Testis (tissue), 3 donors: Measurements from ENCODE around the gene DCXR. TPM values are rescaled to one million over a fixed set of nuclear protein-coding genes. Genes with fewer than 3 reads are reported as not detected.

Experiments
- DNase-seq: peaks from one replicate; pipeline ENCODE4 v3.0.0-alpha.2; 2019
- H3K27ac ChIP-seq, 2 donors: fragments of 200-600 bp; sonication (generic); one replicate each; pipeline ENCODE4 v1.5.1; 2019
- H3K27me3 ChIP-seq: fragments of 200-600 bp; sonication (generic); one replicate; pipeline ENCODE4 v1.5.1; 2019
- H3K36me3 ChIP-seq: fragments of 200-600 bp; sonication (generic); one replicate; pipeline ENCODE4 v1.5.1; 2017; ENCODE audit warnings: low read depth; ENCODE audit errors: missing control alignments
- H3K4me1 ChIP-seq: fragments of 200-600 bp; sonication (generic); one replicate; pipeline ENCODE4 v1.5.1; 2019
- H3K4me3 ChIP-seq, 2 donors: fragments of 200-600 bp; sonication (generic); one replicate each; pipeline ENCODE4 v1.5.1; 2017 to 2019
- H3K9me3 ChIP-seq: fragments of 200-600 bp; sonication (generic); one replicate; pipeline ENCODE4 v1.5.1; 2017
- POLR2A ChIP-seq: fragments of 450-650 bp; IDR thresholded peaks from one replicate; pipeline ENCODE4 v1.6.1; 2017; ENCODE audit warnings: antibody characterized with exemption, mild to moderate bottlenecking, moderate library complexity
- WGBS, 2 donors: methylation state at CpG; one replicate each; pipeline ENCODE4 v1.1.5; 2018; 5-methylcytosine and 5-hydroxymethylcytosine counted together
- intact Hi-C: fragments of 100-400 bp; cut with DNase I; formaldehyde crosslinking; loops from one replicate; pipeline ENCODE4 v1.15.1; 2023; ENCODE audit warnings: low total_unique reads
- polyA plus RNA-seq: library from polyadenylated mRNA; stranded (reverse); fragments of 350-450 nt; fragmentation: Illumina TruSeq; extraction: RNeasy Lipid Tissue Mini Kit (QIAGEN cat#74804); gene quantifications from one replicate; pipeline ENCODE4 v1.2.3, GENCODE V29; 2014; ENCODE audit warnings: low read depth, low replicate concordance; ENCODE audit not compliant: insufficient read depth
- total RNA-seq, 2 donors: library from RNA; depleted of rRNA; stranded (reverse); fragments of >200 nt; gene quantifications; one replicate each; pipeline ENCODE4 v1.2.3, GENCODE V29; 2016
- TF ChIP-seq, protein P1 (sequence below), 3 experiments: fragments of 450-650 bp in 2 of 3; fragments of 200-600 bp in 1 of 3; sonication (generic) in 1 of 3; IDR thresholded peaks; one replicate each; pipeline ENCODE4 v1.5.1; 2016 to 2019; ENCODE audit warnings: antibody characterized with exemption in 3 of 3, mild to moderate bottlenecking in 2 of 3, moderate library complexity in 1 of 3

The DCXR gene
- total and polyA plus RNA-seq, 3 donors from 2014 or later: 109 to 188 (median 134) TPM

DNA sequence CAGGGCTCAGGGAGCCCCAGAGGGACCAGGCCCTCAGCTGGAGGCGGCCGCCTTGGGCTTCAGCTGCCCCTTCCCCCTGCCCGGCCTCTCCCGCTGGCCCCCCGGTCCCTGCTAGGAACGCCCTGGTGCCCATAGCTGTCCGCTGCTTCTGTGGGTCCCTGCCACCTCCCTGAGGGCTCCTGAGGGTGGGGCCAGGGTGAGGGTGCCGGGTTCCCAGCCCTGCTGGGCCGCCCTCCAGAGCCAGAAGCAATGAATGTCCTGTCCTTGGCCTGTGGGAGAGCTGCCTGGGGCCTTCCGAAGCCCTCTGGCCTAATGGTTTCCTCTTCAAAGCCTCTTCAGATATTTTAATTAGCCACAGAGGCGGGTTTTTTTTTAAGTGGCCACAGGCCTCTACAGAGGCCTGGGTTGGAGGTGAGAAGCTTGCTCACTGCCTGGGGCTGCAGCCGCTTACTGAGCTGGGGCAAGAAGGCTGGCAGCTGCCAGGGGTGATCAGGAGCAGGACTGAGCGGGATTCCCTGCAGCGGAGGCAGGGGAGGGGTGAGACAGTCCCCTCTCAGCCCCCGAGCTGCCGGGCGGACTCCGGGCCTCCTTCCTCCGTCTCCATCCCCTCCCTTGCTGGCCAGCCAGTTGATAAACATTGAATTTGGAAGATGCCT is 24.7 kb downstream of the DCXR start:
- TF ChIP-seq POLR2A: no peak
- TF ChIP-seq, protein P1, sequence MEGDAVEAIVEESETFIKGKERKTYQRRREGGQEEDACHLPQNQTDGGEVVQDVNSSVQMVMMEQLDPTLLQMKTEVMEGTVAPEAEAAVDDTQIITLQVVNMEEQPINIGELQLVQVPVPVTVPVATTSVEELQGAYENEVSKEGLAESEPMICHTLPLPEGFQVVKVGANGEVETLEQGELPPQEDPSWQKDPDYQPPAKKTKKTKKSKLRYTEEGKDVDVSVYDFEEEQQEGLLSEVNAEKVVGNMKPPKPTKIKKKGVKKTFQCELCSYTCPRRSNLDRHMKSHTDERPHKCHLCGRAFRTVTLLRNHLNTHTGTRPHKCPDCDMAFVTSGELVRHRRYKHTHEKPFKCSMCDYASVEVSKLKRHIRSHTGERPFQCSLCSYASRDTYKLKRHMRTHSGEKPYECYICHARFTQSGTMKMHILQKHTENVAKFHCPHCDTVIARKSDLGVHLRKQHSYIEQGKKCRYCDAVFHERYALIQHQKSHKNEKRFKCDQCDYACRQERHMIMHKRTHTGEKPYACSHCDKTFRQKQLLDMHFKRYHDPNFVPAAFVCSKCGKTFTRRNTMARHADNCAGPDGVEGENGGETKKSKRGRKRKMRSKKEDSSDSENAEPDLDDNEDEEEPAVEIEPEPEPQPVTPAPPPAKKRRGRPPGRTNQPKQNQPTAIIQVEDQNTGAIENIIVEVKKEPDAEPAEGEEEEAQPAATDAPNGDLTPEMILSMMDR (IDR thresholded peaks at IDR 0.05): no peak
- peaks cover 6% of the 10 kb centered on the region for H3K4me1 ChIP-seq
- H3K27ac ChIP-seq: peak overlapping the region in 1 of 2 donors; percentile 43
- H3K36me3 ChIP-seq: no peaks in the 10 kb centered on the region
- no peak for DNase-seq
- intact Hi-C loops: no loop called here
- H3K9me3 ChIP-seq: no peaks in the 10 kb centered on the region
- no peak overlapping the region for H3K4me3 ChIP-seq
- no peaks in the 10 kb centered on the region for H3K27me3 ChIP-seq
- 67 to 81% methylated on average over 10 to 17 of the region's 19 CpGs for WGBS, 2 donors

DNA sequence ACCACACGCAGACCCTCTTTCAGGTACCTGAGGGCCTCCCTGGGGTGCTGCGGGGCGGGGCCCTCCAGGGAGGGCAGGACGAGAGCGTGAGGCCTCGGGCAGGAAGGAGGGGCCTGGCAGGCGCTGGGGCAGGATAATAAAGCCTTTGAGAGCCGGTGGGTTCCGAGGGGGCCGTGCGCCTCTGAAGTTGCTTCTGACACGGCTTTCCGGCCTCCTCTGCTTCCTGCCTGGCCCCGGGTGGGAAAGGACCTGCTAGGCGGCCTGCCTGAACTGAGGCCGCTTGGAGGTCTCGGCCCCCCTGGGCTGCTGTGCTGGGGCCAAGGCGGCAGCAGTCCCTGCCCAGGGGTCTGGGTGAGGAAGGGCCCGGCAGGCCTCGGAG is 25.2 kb downstream of the DCXR start:
- Histone ChIP-seq H3K4me3 (no peak overlapping the region), H3K4me1 (peaks cover 6% of the 10 kb centered on the region), H3K36me3 (no peaks in the 10 kb centered on the region), H3K9me3 (no peaks in the 10 kb centered on the region), H3K27me3 (no peaks in the 10 kb centered on the region), H3K27ac (peak overlapping the region in 1 of 2 donors; percentile 43)
- TF ChIP-seq, protein P1 (IDR thresholded peaks at IDR 0.05): no peak
- no peak for TF ChIP-seq POLR2A
- 73 to 99% methylated on average over 10 to 20 of the region's 20 CpGs for WGBS, 2 donors
- DNase-seq: no peak
- intact Hi-C loops: no loop called here

DNA sequence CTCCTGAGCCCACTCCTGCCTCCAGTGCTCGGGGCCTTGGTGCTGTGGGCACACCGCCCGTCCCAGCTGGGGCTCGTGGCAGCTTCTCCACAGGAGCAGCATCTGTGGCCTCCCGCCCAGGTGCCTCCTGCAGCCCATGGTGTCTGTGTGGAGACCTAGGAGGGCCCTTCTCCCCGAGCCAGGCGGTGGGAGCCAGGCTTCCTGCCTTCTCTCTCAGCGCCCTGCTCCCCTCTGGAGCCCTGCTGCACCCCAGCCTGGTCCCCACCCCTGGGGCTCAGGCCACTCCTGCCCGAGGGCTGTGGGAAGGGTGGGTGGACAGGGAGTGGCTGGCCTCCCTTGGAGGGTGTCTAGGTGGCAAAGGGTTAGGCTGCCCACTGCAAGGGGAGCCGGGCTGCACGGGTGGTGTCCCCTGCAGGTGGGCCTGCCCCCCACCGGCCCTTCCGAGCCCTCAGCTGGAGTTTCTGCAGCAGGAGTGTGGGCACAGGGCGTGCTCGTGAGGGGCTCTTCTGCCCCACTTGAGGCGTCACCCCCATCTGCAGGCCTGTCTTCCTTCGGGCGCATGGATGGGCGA is 25.8 kb downstream of the DCXR start:
- no peak for DNase-seq
- Histone ChIP-seq H3K4me3 (no peak overlapping the region), H3K36me3 (no peaks in the 10 kb centered on the region), H3K27me3 (no peaks in the 10 kb centered on the region), H3K27ac (no peak overlapping the region), H3K9me3 (no peaks in the 10 kb centered on the region), H3K4me1 (peaks cover 6% of the 10 kb centered on the region)
- WGBS, 2 donors: 92% methylated on average over 17 of the region's 19 CpGs; no CpG with 5 or more reads in 1 of the 2 donors
- TF ChIP-seq POLR2A: no peak
- TF ChIP-seq, protein P1 (IDR thresholded peaks at IDR 0.05): no peak
- intact Hi-C loops: no loop called here

DNA sequence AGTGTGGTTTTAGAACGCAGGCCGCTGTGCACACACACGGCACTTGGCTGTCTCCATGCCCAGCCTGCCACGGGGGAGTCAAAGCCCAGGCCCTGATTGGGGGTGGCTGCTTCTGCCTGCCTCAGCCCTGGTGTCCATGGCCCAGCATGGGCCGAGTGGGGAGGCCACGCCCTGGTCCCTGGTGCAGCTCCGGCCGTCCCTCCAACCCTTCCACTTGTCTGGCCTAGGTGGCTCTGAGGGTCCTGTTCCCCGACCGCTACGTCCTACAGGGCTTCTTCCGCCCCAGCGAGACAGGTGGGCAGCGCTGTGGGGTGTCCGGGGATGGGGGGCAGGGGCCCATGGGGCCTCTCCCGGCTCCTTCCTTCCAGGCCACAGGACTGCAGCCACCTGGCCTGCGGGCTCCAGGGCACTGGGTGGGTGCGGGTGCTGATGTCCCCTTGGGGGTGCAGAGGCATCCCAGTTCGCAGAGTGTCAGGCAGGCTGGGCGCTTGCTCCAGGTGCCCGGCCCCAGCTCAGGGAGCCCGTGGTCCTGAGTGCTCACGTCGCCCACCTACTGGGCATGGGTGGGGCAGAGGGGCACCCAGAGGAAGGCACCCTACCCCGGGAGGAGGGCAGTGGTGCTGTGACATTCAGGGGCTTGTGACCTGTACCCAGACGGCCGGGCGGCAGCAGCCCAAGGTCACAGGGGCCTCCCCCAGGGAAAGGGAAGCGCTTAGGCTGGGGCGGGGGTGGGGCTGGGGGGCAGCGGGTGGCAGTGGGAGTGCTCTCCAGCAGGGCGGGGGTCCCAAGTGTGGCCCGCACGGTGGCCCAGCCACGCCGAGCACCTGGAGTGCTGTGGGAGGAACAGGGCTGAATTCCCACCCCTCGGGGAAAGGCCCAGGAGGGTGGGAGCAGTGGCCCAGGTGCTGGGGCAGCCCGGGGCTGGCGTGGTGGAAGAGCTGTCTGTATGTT is 26.6 kb downstream of the DCXR start:
- no peak overlapping the region for H3K4me3 ChIP-seq
- no peaks in the 10 kb centered on the region for H3K27me3 ChIP-seq
- H3K27ac ChIP-seq: no peak overlapping the region
- DNase-seq: no peak
- peaks cover 6% of the 10 kb centered on the region for H3K4me1 ChIP-seq
- H3K9me3 ChIP-seq: no peaks in the 10 kb centered on the region
- no peaks in the 10 kb centered on the region for H3K36me3 ChIP-seq
- WGBS, 2 donors: 94% methylated on average over 15 to 39 of the region's 39 CpGs
- intact Hi-C loops: no loop called here
- TF ChIP-seq POLR2A: no peak
- TF ChIP-seq, protein P1 (IDR thresholded peaks at IDR 0.05): no peak
